ENCODE results near the gene ATP2A1.

- TF ChIP-seq CTCF (IDR thresholded peaks at IDR 0.05) (no peak), POLR2AphosphoS5 (IDR thresholded peaks at IDR 0.05; ENCODE audit: low read depth, low read length) (no peak), SIN3A (IDR thresholded peaks at IDR 0.05; ENCODE audit: borderline replicate concordance, insufficient read depth, low read depth, low read length) (no peak), REST (IDR thresholded peaks at IDR 0.05; ENCODE audit: insufficient read depth in 1 of 2, low read depth in 2 of 2, low read length in 1 of 2) (no peak), TCF7L2 (IDR thresholded peaks at IDR 0.05; ENCODE audit: low read depth, low read length) (no peak)
Observed at GRCh38 chr16:28880589-28880915, 2.3 kb downstream of the ATP2A1 start.

Data from Panc1 (cell line).